Ishikawa (cell line): Measurements from ENCODE around the gene ACOXL.

ENCODE experiments used
- CEBPB ChIP-seq: IDR thresholded peaks from 2 replicates; pipeline ENCODE4 v1.6.1; 2012
- CREB1 ChIP-seq: IDR thresholded peaks from 2 replicates; pipeline ENCODE4 v1.6.1; 2012; ENCODE audit warnings: low read depth
- EGR1 ChIP-seq: IDR thresholded peaks from 2 replicates; pipeline ENCODE4 v1.6.1; 2012
- EP300 ChIP-seq: IDR thresholded peaks from 2 replicates; pipeline ENCODE4 v1.6.1; 2012; ENCODE audit warnings: borderline replicate concordance
- FOXM1 ChIP-seq: IDR thresholded peaks from 2 replicates; pipeline ENCODE4 v1.6.1; 2012; ENCODE audit warnings: low read depth, borderline replicate concordance
- MAX ChIP-seq: IDR thresholded peaks from 2 replicates; pipeline ENCODE4 v1.6.1; 2012
- NFIC ChIP-seq: IDR thresholded peaks from 2 replicates; pipeline ENCODE4 v1.6.1; 2012
- RAD21 ChIP-seq: IDR thresholded peaks from 2 replicates; pipeline ENCODE4 v1.6.1; 2012; ENCODE audit warnings: low read depth
- REST ChIP-seq: IDR thresholded peaks from 2 replicates; pipeline ENCODE4 v1.6.1; 2012; ENCODE audit warnings: low read depth, mild to moderate bottlenecking
- TAF1 ChIP-seq: IDR thresholded peaks from 2 replicates; pipeline ENCODE4 v1.6.1; 2012; ENCODE audit warnings: low read depth, mild to moderate bottlenecking
- TCF12 ChIP-seq: IDR thresholded peaks from 2 replicates; pipeline ENCODE4 v1.6.1; 2012; ENCODE audit warnings: low read depth
- TEAD4 ChIP-seq: IDR thresholded peaks from 2 replicates; pipeline ENCODE4 v1.6.1; 2012
- USF1 ChIP-seq: IDR thresholded peaks from 2 replicates; pipeline ENCODE4 v1.6.1; 2012
- YY1 ChIP-seq: IDR thresholded peaks from 2 replicates; pipeline ENCODE4 v1.6.1; 2012; ENCODE audit warnings: low read depth
- ZBTB7A ChIP-seq: IDR thresholded peaks from 2 replicates; pipeline ENCODE4 v1.6.1; 2012; ENCODE audit warnings: low read depth

Gene ACOXL

GRCh38 chr2:111167076-111167862 is 434.9 kb downstream of the ACOXL start:
- TF ChIP-seq EGR1 (no peak), CEBPB (no peak), CREB1 (no peak), TCF12 (no peak), EP300 (no peak), TAF1 (no peak), TEAD4 (no peak), NFIC (no peak), YY1 (no peak), MAX (no peak), FOXM1 (no peak), USF1 (no peak)

- TF ChIP-seq USF1 (no peak), ZBTB7A (no peak), NFIC (no peak), CEBPB (no peak), EGR1 (no peak), REST (no peak), EP300 (no peak), TEAD4 (no peak), CREB1 (no peak), RAD21 (no peak)
Measured at GRCh38 chr2:111167863-111168162, 435.4 kb downstream of the ACOXL start.
